Neural cell (in vitro differentiated cells): ENCODE measurements around the gene SMAD7. TPM values are rescaled to one million over a fixed set of nuclear protein-coding genes. Genes with fewer than 3 reads are reported as not detected.

Experiments used
- H2AFZ ChIP-seq: fragments of 200-600, 300-800 bp; sonication (generic), shearing (Covaris generic); 2 replicates; pipeline ENCODE4 v1.6.0; 2014; ENCODE audit warnings: low read depth, mild to moderate bottlenecking, antibody characterized with exemption, low read length, moderate library complexity
- H3F3A ChIP-seq: fragments of 200-600 bp; shearing (Covaris generic); 2 replicates; pipeline ENCODE4 v1.6.1; 2016; ENCODE audit warnings: mild to moderate bottlenecking, moderate library complexity, mixed read lengths, antibody characterized with exemption, low read length; ENCODE audit not compliant: insufficient read depth, poor library complexity, severe bottlenecking
- H3K27ac ChIP-seq: fragments of 200-600, 300-800 bp; sonication (generic), shearing (Covaris generic); 2 replicates; pipeline ENCODE4 v1.5.1; 2014; ENCODE audit warnings: mild to moderate bottlenecking, low read length, moderate library complexity
- H3K27me3 ChIP-seq: fragments of 300-800, 200-600 bp; sonication (generic), shearing (Covaris generic); 2 replicates; pipeline ENCODE4 v1.6.0; 2014; ENCODE audit warnings: mild to moderate bottlenecking, low read depth, low read length, moderate library complexity; ENCODE audit not compliant: insufficient read depth
- H3K36me3 ChIP-seq: fragments of 300-800, 200-600 bp; sonication (generic), shearing (Covaris generic); 2 replicates; pipeline ENCODE4 v1.5.1; 2014; ENCODE audit warnings: mild to moderate bottlenecking, antibody characterized with exemption, low read length, moderate library complexity; ENCODE audit not compliant: insufficient read depth
- H3K4me2 ChIP-seq: fragments of 300-800, 200-600 bp; sonication (generic), shearing (Covaris generic); 2 replicates; pipeline ENCODE4 v1.6.0; 2014; ENCODE audit warnings: mild to moderate bottlenecking, low read length
- H3K4me3 ChIP-seq: fragments of 300-800, 200-600 bp; sonication (generic), shearing (Covaris generic); 2 replicates; pipeline ENCODE4 v1.5.1; 2014; ENCODE audit warnings: mild to moderate bottlenecking, low read length, moderate library complexity
- H3K79me2 ChIP-seq: fragments of 200-600 bp; shearing (Covaris generic); replicated peaks from 2 replicates; pipeline ENCODE4 v1.6.0; 2014; ENCODE audit warnings: mild to moderate bottlenecking, low read length, moderate library complexity; ENCODE audit not compliant: insufficient read depth
- H3K9ac ChIP-seq: fragments of 300-800, 200-600 bp; sonication (generic), shearing (Covaris generic); 2 replicates; pipeline ENCODE4 v1.6.1; 2016; ENCODE audit warnings: mild to moderate bottlenecking, low read length, mixed read lengths
- H3K9me2 ChIP-seq: fragments of 200-600 bp; shearing (Covaris generic); 2 replicates; pipeline ENCODE4 v1.6.1; 2016; ENCODE audit warnings: mild to moderate bottlenecking, low read length, mixed read lengths; ENCODE audit not compliant: insufficient read depth
- H3K9me3 ChIP-seq: fragments of 200-600, 300-800 bp; sonication (generic), shearing (Covaris generic); 2 replicates; pipeline ENCODE4 v1.6.1; 2016; ENCODE audit warnings: mild to moderate bottlenecking, mixed run types, low read length, moderate library complexity, mixed read lengths
- H4K20me1 ChIP-seq: fragments of 200-600 bp; shearing (Covaris generic); 2 replicates; pipeline ENCODE4 v1.6.1; 2016; ENCODE audit warnings: mild to moderate bottlenecking, mixed run types; ENCODE audit not compliant: insufficient read depth
- CTCF ChIP-seq: fragments of 450-650 bp; IDR thresholded peaks from 2 replicates; pipeline ENCODE4 v1.5.1; 2014; ENCODE audit warnings: antibody characterized with exemption, mild to moderate bottlenecking, moderate library complexity; ENCODE audit not compliant: poor library complexity, severe bottlenecking
- EP300 ChIP-seq: fragments of 450-650 bp; conservative IDR thresholded peaks from 2 replicates; pipeline ENCODE4 v1.6.1; 2014; ENCODE audit warnings: antibody characterized with exemption, mild to moderate bottlenecking, moderate library complexity; ENCODE audit not compliant: poor library complexity, severe bottlenecking
- EZH2 ChIP-seq: fragments of 200-600, 300-800 bp; shearing (Covaris generic), sonication (generic); IDR thresholded peaks from 2 replicates; pipeline ENCODE4 v1.6.1; 2014; ENCODE audit warnings: antibody characterized with exemption, low read length, borderline replicate concordance, mild to moderate bottlenecking; ENCODE audit not compliant: insufficient read depth, poor library complexity, severe bottlenecking
- MXI1 ChIP-seq: fragments of 450-650 bp; conservative IDR thresholded peaks from 2 replicates; pipeline ENCODE4 v1.6.1; 2014; ENCODE audit warnings: antibody characterized with exemption, mild to moderate bottlenecking; ENCODE audit not compliant: poor library complexity, severe bottlenecking
- POLR2AphosphoS5 ChIP-seq: IDR thresholded peaks from 2 replicates; pipeline ENCODE4 v1.6.1; 2012
- RAD21 ChIP-seq: fragments of 450-650 bp; conservative IDR thresholded peaks from 2 replicates; pipeline ENCODE4 v1.6.1; 2014; ENCODE audit warnings: antibody characterized with exemption, mild to moderate bottlenecking, moderate library complexity
- SMC3 ChIP-seq: fragments of 450-650 bp; conservative IDR thresholded peaks from 2 replicates; pipeline ENCODE4 v1.6.1; 2014; ENCODE audit warnings: antibody characterized with exemption, mild to moderate bottlenecking, moderate library complexity; ENCODE audit not compliant: poor library complexity
- TAF1 ChIP-seq: IDR thresholded peaks from 2 replicates; pipeline ENCODE4 v1.6.1; 2012; ENCODE audit warnings: low read depth
- polyA plus RNA-seq: library from polyadenylated mRNA; depleted of rRNA; stranded (reverse); fragments of >200 nt; gene quantifications from 2 replicates; pipeline ENCODE4 v1.2.3, GENCODE V29; 2014
- TF ChIP-seq, protein P1 (sequence below): IDR thresholded peaks from 2 replicates; pipeline ENCODE4 v1.6.1; 2012; ENCODE audit warnings: borderline replicate concordance

The SMAD7 gene
- polyA plus RNA-seq, 1 donor from 2014 or later: 3.8 TPM

DNA sequence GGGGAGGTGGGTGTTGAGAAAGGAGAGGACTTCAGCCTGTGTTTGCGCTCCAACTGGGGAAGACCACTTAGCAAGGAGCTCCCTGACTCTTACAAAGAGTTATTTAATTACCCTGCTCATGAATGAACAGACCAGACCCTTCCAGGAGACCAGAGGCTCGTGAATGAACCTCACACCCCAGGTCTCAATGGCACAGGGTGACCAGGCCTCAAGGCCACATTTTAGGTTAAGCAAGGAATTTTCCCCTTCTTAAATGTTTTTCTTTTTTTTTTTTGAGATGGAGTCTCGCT is 25.3 kb downstream of the SMAD7 start:
- no peak for TF ChIP-seq SMC3
- no peak for TF ChIP-seq POLR2AphosphoS5
- TF ChIP-seq, protein P1, sequence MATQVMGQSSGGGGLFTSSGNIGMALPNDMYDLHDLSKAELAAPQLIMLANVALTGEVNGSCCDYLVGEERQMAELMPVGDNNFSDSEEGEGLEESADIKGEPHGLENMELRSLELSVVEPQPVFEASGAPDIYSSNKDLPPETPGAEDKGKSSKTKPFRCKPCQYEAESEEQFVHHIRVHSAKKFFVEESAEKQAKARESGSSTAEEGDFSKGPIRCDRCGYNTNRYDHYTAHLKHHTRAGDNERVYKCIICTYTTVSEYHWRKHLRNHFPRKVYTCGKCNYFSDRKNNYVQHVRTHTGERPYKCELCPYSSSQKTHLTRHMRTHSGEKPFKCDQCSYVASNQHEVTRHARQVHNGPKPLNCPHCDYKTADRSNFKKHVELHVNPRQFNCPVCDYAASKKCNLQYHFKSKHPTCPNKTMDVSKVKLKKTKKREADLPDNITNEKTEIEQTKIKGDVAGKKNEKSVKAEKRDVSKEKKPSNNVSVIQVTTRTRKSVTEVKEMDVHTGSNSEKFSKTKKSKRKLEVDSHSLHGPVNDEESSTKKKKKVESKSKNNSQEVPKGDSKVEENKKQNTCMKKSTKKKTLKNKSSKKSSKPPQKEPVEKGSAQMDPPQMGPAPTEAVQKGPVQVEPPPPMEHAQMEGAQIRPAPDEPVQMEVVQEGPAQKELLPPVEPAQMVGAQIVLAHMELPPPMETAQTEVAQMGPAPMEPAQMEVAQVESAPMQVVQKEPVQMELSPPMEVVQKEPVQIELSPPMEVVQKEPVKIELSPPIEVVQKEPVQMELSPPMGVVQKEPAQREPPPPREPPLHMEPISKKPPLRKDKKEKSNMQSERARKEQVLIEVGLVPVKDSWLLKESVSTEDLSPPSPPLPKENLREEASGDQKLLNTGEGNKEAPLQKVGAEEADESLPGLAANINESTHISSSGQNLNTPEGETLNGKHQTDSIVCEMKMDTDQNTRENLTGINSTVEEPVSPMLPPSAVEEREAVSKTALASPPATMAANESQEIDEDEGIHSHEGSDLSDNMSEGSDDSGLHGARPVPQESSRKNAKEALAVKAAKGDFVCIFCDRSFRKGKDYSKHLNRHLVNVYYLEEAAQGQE: no peak
- no peak for TF ChIP-seq RAD21
- TF ChIP-seq EP300: no peak
- no peak for TF ChIP-seq CTCF
- no peak for TF ChIP-seq TAF1
- no peak for TF ChIP-seq EZH2
- no peak for TF ChIP-seq MXI1
- Histone ChIP-seq H4K20me1 (no peaks in the 10 kb centered on the region), H3K27me3 (no peaks in the 10 kb centered on the region), H3K4me3 (no peak overlapping the region), H3K36me3 (no peaks in the 10 kb centered on the region), H3K9ac (no peak overlapping the region), H3F3A (no peaks in the 10 kb centered on the region), H3K27ac (no peak overlapping the region), H3K9me3 (no peaks in the 10 kb centered on the region), H3K79me2 (peaks cover 4% of the 10 kb centered on the region), H3K9me2 (no peaks in the 10 kb centered on the region), H2AFZ (no peak overlapping the region), H3K4me2 (no peak overlapping the region)

- no peaks in the 10 kb centered on the region for H3K9me3 ChIP-seq
- H3F3A ChIP-seq: no peaks in the 10 kb centered on the region
- no peaks in the 10 kb centered on the region for H3K9me2 ChIP-seq
- H3K27ac ChIP-seq: no peak overlapping the region
- H3K4me3 ChIP-seq: no peak overlapping the region
- H3K9ac ChIP-seq: no peak overlapping the region
- TF ChIP-seq, protein P1: no peak
- TF ChIP-seq MXI1 (no peak), EP300 (no peak), CTCF (no peak), SMC3 (no peak), EZH2 (no peak), POLR2AphosphoS5 (no peak), TAF1 (no peak), RAD21 (no peak)
- H3K36me3 ChIP-seq: no peaks in the 10 kb centered on the region
- H3K27me3 ChIP-seq: no peaks in the 10 kb centered on the region
- H3K79me2 ChIP-seq: peaks cover 3% of the 10 kb centered on the region
- H4K20me1 ChIP-seq: no peaks in the 10 kb centered on the region
- no peak overlapping the region for H3K4me2 ChIP-seq
- H2AFZ ChIP-seq: no peak overlapping the region
Observed at GRCh38 chr18:48924630-48925490, 25.9 kb downstream of the SMAD7 start.
